GM23338 (cell line): ENCODE measurements around the gene HIVEP3. TPM values are rescaled to one million over a fixed set of nuclear protein-coding genes. Genes with fewer than 3 reads are reported as not detected.

Experiments used
- ATAC-seq: fragments of 200-7000 bp; cut with Tn5 transposase; 3 replicates; pipeline ENCODE4 v1.9.1; 2020
- DNase-seq: peaks from one replicate; pipeline ENCODE4 v3.0.0-alpha.2; 2015; ENCODE audit warnings: low spot score
- H2AFZ ChIP-seq: fragments of 200-600 bp; sonication (generic); 2 replicates; pipeline ENCODE4 v1.8.0; 2016; ENCODE audit warnings: antibody characterized with exemption, mild to moderate bottlenecking, moderate library complexity
- H3F3A ChIP-seq: fragments of 200-600 bp; sonication (generic); replicated peaks from 2 replicates; pipeline ENCODE4 v1.8.0; 2017; ENCODE audit warnings: antibody characterized with exemption, mixed run types, low read depth
- H3K27ac ChIP-seq: fragments of 200-600 bp; sonication (generic); 2 replicates; pipeline ENCODE4 v1.6.1; 2016; ENCODE audit warnings: low read depth
- H3K27me3 ChIP-seq: fragments of 200-600 bp; sonication (generic); 2 replicates; pipeline ENCODE4 v1.8.0; 2016; ENCODE audit warnings: mild to moderate bottlenecking, mixed run types, moderate library complexity; ENCODE audit not compliant: insufficient read depth
- H3K36me3 ChIP-seq: fragments of 200-600 bp; sonication (generic); 2 replicates; pipeline ENCODE4 v1.8.0; 2016; ENCODE audit warnings: mild to moderate bottlenecking; ENCODE audit not compliant: insufficient read depth
- H3K4me1 ChIP-seq: fragments of 200-600 bp; sonication (generic); 2 replicates; pipeline ENCODE4 v1.8.0; 2016; ENCODE audit warnings: mild to moderate bottlenecking, moderate library complexity; ENCODE audit not compliant: insufficient read depth
- H3K4me2 ChIP-seq: fragments of 200-600 bp; sonication (generic); 2 replicates; pipeline ENCODE4 v1.7.1; 2017; ENCODE audit warnings: mixed run types
- H3K4me3 ChIP-seq: fragments of 200-600 bp; sonication (generic); 2 replicates; pipeline ENCODE4 v1.6.1; 2016; ENCODE audit warnings: mixed run types
- H3K79me2 ChIP-seq: fragments of 200-600 bp; sonication (generic); replicated peaks from 2 replicates; pipeline ENCODE4 v1.8.0; 2017; ENCODE audit warnings: mild to moderate bottlenecking; ENCODE audit not compliant: insufficient read depth
- H3K9me2 ChIP-seq: fragments of 200-600 bp; sonication (generic); 2 replicates; pipeline ENCODE4 v1.8.0; 2017; ENCODE audit not compliant: insufficient read depth
- H4K20me1 ChIP-seq: fragments of 200-600 bp; sonication (generic); replicated peaks from 2 replicates; pipeline ENCODE4 v1.8.0; 2017; ENCODE audit warnings: mild to moderate bottlenecking; ENCODE audit not compliant: insufficient read depth
- H3K27ac Mint-ChIP-seq: 2 replicates; pipeline ENCODE4 v1.8.0; 2020; ENCODE audit warnings: inconsistent platforms, mild to moderate bottlenecking, moderate library complexity, mixed read lengths
- H3K27me3 Mint-ChIP-seq: 3 replicates; pipeline ENCODE4 v1.8.0; 2022; ENCODE audit warnings: low read depth, mild to moderate bottlenecking, moderate library complexity, mixed read lengths, inconsistent platforms; ENCODE audit not compliant: insufficient read depth, poor library complexity
- H3K36me3 Mint-ChIP-seq: 3 replicates; pipeline ENCODE4 v1.8.0; 2021; ENCODE audit warnings: low read depth, mild to moderate bottlenecking, inconsistent platforms, moderate library complexity, mixed read lengths
- H3K4me1 Mint-ChIP-seq: 3 replicates; pipeline ENCODE4 v1.8.0; 2020; ENCODE audit warnings: mild to moderate bottlenecking, inconsistent platforms, mixed read lengths
- H3K4me3 Mint-ChIP-seq: 3 replicates; pipeline ENCODE4 v1.8.0; 2021; ENCODE audit warnings: moderate library complexity, mild to moderate bottlenecking, inconsistent platforms, mixed read lengths
- H3K9me3 Mint-ChIP-seq: 3 replicates; pipeline ENCODE4 v1.8.0; 2020; ENCODE audit warnings: moderate library complexity, mild to moderate bottlenecking, inconsistent platforms, mixed read lengths
- CREB1 ChIP-seq: fragments of 250-450 bp; sonication (Bioruptor Pico); IDR thresholded peaks from 2 replicates; pipeline ENCODE4 v1.5.0; 2020; ENCODE audit warnings: low read depth, mild to moderate bottlenecking, moderate library complexity
- EZH2 ChIP-seq: fragments of 200-600 bp; sonication (generic); IDR thresholded peaks from one replicate; pipeline ENCODE4 v1.8.0; 2017; ENCODE audit warnings: antibody characterized with exemption, mild to moderate bottlenecking, low read depth; ENCODE audit not compliant: unreplicated experiment
- EZH2phosphoT487 ChIP-seq: fragments of 200-600 bp; sonication (generic); IDR thresholded peaks from one replicate; pipeline ENCODE4 v1.8.1; 2018; ENCODE audit warnings: antibody characterized with exemption; ENCODE audit not compliant: unreplicated experiment
- JUNB ChIP-seq: IDR thresholded peaks from one replicate; pipeline ENCODE4 v1.6.1; 2016; ENCODE audit warnings: antibody characterized with exemption; ENCODE audit not compliant: unreplicated experiment
- NANOG ChIP-seq: IDR thresholded peaks from 2 replicates; pipeline ENCODE4 v1.6.1; 2016; ENCODE audit warnings: antibody characterized with exemption, borderline replicate concordance
- POLR2AphosphoS5 ChIP-seq: IDR thresholded peaks from 2 replicates; pipeline ENCODE4 v1.6.1; 2016; ENCODE audit warnings: antibody characterized with exemption, low read depth
- STAT1 ChIP-seq: IDR thresholded peaks from one replicate; pipeline ENCODE4 v1.6.1; 2016; ENCODE audit warnings: antibody characterized with exemption; ENCODE audit not compliant: unreplicated experiment
- ZNF114 ChIP-seq: fragments of 250-450 bp; sonication (Bioruptor Pico); IDR thresholded peaks from 2 replicates; pipeline ENCODE4 v1.5.0; 2020; ENCODE audit warnings: mild to moderate bottlenecking, moderate library complexity
- ZNF331 ChIP-seq: fragments of 250-450 bp; sonication (Bioruptor Pico); IDR thresholded peaks from 2 replicates; pipeline ENCODE4 v1.5.0; 2020; ENCODE audit warnings: low read depth, mild to moderate bottlenecking, moderate library complexity
- ZNF462 ChIP-seq: fragments of 250-450 bp; sonication (Bioruptor Pico); IDR thresholded peaks from 2 replicates; pipeline ENCODE4 v1.5.0; 2020; ENCODE audit warnings: mild to moderate bottlenecking, moderate library complexity
- polyA plus RNA-seq: library from polyadenylated mRNA; unstranded; fragments of >200 nt; fragmentation: Nextera tagmentation; extraction: Ambion mirVana; gene quantifications from 2 replicates; pipeline ENCODE4 v1.2.1, GENCODE V29; 2016
- total RNA-seq: library from RNA; depleted of rRNA; stranded (reverse); fragments of >200 nt; shearing (Covaris generic); gene quantifications from 2 replicates; pipeline ENCODE4 v1.2.3, GENCODE V29; 2014
- TF ChIP-seq, protein P1 (sequence below): IDR thresholded peaks from 2 replicates; pipeline ENCODE4 v1.6.1; 2016; ENCODE audit warnings: antibody characterized with exemption
- TF ChIP-seq, protein P2 (sequence below), 2 experiments: fragments of 200-600 bp in 1 of 2; sonication (generic) in 1 of 2; conservative IDR thresholded peaks; 2 replicates each; pipeline versions ENCODE4 v1.5.1 to v1.6.1; 2016 to 2017; ENCODE audit warnings: antibody characterized with exemption in 2 of 2, low read depth in 2 of 2, mild to moderate bottlenecking in 2 of 2, moderate library complexity in 1 of 2
- TF ChIP-seq, protein P3 (sequence below): IDR thresholded peaks from one replicate; pipeline ENCODE4 v1.6.1; 2018; ENCODE audit warnings: antibody characterized with exemption; ENCODE audit not compliant: unreplicated experiment

HIVEP3 gene
- total and polyA plus RNA-seq, 2 experiments from 2014 or later = 0.14 to 0.24 TPM

GRCh38 chr1:41456847-41457540 is 461.7 kb downstream of the HIVEP3 start:
- ATAC-seq = no peak

More at GRCh38 chr1:41456847-41457540, 461.7 kb downstream of the HIVEP3 start:
- no peaks in the 10 kb centered on the region for H3K79me2 ChIP-seq
- no peaks in the 10 kb centered on the region for H3F3A ChIP-seq
- no peak overlapping the region for H3K4me2 ChIP-seq
- no peak for DNase-seq
- H4K20me1 ChIP-seq = no peaks in the 10 kb centered on the region
- H3K36me3 Mint-ChIP-seq = no peaks in the 10 kb centered on the region
- no peak overlapping the region for H3K4me3 Mint-ChIP-seq
- no peaks in the 10 kb centered on the region for H3K4me1 ChIP-seq
- peaks cover 4% of the 10 kb centered on the region for H3K27me3 Mint-ChIP-seq
- H3K27ac ChIP-seq = no peak overlapping the region
- H3K9me3 Mint-ChIP-seq = no peaks in the 10 kb centered on the region
- no peak overlapping the region for H3K27ac Mint-ChIP-seq
- no peak overlapping the region for H3K4me3 ChIP-seq
- TF ChIP-seq ZNF462 = no peak
- TF ChIP-seq, protein P1, sequence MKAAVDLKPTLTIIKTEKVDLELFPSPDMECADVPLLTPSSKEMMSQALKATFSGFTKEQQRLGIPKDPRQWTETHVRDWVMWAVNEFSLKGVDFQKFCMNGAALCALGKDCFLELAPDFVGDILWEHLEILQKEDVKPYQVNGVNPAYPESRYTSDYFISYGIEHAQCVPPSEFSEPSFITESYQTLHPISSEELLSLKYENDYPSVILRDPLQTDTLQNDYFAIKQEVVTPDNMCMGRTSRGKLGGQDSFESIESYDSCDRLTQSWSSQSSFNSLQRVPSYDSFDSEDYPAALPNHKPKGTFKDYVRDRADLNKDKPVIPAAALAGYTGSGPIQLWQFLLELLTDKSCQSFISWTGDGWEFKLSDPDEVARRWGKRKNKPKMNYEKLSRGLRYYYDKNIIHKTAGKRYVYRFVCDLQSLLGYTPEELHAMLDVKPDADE = no peak
- no peak for TF ChIP-seq CREB1
- TF ChIP-seq ZNF114 (CRISPR knock-in tag) = no peak
- no peak for TF ChIP-seq EZH2
- no peak for TF ChIP-seq NANOG
- TF ChIP-seq, protein P2, sequence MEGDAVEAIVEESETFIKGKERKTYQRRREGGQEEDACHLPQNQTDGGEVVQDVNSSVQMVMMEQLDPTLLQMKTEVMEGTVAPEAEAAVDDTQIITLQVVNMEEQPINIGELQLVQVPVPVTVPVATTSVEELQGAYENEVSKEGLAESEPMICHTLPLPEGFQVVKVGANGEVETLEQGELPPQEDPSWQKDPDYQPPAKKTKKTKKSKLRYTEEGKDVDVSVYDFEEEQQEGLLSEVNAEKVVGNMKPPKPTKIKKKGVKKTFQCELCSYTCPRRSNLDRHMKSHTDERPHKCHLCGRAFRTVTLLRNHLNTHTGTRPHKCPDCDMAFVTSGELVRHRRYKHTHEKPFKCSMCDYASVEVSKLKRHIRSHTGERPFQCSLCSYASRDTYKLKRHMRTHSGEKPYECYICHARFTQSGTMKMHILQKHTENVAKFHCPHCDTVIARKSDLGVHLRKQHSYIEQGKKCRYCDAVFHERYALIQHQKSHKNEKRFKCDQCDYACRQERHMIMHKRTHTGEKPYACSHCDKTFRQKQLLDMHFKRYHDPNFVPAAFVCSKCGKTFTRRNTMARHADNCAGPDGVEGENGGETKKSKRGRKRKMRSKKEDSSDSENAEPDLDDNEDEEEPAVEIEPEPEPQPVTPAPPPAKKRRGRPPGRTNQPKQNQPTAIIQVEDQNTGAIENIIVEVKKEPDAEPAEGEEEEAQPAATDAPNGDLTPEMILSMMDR (conservative IDR thresholded peaks at IDR 0.05; ENCODE audit: low read depth in 2 of 2) = no peak
- TF ChIP-seq EZH2phosphoT487 = no peak
- TF ChIP-seq, protein P3, sequence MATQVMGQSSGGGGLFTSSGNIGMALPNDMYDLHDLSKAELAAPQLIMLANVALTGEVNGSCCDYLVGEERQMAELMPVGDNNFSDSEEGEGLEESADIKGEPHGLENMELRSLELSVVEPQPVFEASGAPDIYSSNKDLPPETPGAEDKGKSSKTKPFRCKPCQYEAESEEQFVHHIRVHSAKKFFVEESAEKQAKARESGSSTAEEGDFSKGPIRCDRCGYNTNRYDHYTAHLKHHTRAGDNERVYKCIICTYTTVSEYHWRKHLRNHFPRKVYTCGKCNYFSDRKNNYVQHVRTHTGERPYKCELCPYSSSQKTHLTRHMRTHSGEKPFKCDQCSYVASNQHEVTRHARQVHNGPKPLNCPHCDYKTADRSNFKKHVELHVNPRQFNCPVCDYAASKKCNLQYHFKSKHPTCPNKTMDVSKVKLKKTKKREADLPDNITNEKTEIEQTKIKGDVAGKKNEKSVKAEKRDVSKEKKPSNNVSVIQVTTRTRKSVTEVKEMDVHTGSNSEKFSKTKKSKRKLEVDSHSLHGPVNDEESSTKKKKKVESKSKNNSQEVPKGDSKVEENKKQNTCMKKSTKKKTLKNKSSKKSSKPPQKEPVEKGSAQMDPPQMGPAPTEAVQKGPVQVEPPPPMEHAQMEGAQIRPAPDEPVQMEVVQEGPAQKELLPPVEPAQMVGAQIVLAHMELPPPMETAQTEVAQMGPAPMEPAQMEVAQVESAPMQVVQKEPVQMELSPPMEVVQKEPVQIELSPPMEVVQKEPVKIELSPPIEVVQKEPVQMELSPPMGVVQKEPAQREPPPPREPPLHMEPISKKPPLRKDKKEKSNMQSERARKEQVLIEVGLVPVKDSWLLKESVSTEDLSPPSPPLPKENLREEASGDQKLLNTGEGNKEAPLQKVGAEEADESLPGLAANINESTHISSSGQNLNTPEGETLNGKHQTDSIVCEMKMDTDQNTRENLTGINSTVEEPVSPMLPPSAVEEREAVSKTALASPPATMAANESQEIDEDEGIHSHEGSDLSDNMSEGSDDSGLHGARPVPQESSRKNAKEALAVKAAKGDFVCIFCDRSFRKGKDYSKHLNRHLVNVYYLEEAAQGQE = no peak
- TF ChIP-seq STAT1 = no peak
- no peak for TF ChIP-seq JUNB
- no peak for TF ChIP-seq POLR2AphosphoS5
- TF ChIP-seq ZNF331 (CRISPR knock-in tag) = no peak
- no peaks in the 10 kb centered on the region for H3K36me3 ChIP-seq
- no peaks in the 10 kb centered on the region for H3K27me3 ChIP-seq
- no peaks in the 10 kb centered on the region for H3K9me2 ChIP-seq
- no peak overlapping the region for H2AFZ ChIP-seq
- H3K4me1 Mint-ChIP-seq = no peaks in the 10 kb centered on the region; the same call in 2 of the 3 replicates
